ENCODE results near the gene GJA4. TPM values are rescaled to one million over a fixed set of nuclear protein-coding genes. Genes with fewer than 3 reads are reported as not detected.

GJA4 gene
- total and polyA plus RNA-seq, 2 donors (not counting 1 experiment from before 2014, with no cell fraction given): not detected

- no peak for ATAC-seq (ENCODE audit: low read depth)
- intact Hi-C loops (cut with micrococcal nuclease): no loop called here
- Histone ChIP-seq H3K4me3 (ENCODE audit: control extremely low read depth in 1 of 5, extremely low read depth in 1 of 5, insufficient read depth in 1 of 5, low read depth in 2 of 5, low read length in 4 of 5) (no peak overlapping the region), H3K27ac (ENCODE audit: low read length in 2 of 2) (no peak overlapping the region), H3K36me3 (replicated peaks in 1 of 2; ENCODE audit: control extremely low read depth in 1 of 2, control insufficient read depth in 1 of 2, extremely low read depth in 1 of 2, insufficient read depth in 2 of 2, low read length in 1 of 2) (no peaks in the 10 kb centered on the region), H2AFZ (ENCODE audit: insufficient read depth, low read depth, low read length, poor library complexity, severe bottlenecking) (no peak overlapping the region), H3K4me1 (ENCODE audit: control insufficient read depth in 2 of 2, insufficient read depth in 2 of 2, low read length in 2 of 2) (no peaks in the 10 kb centered on the region), H3K9me3 (ENCODE audit: control extremely low read depth in 1 of 3, control insufficient read depth in 2 of 3, insufficient read depth in 1 of 3, low read length in 2 of 3) (peaks cover 0 to 3% (median 0%) of the 10 kb centered on the region in 3 donors), H4K20me1 (ENCODE audit: control insufficient read depth, insufficient read depth, low read length, poor library complexity, severe bottlenecking) (no peaks in the 10 kb centered on the region), H3K27me3 (replicated peaks in 1 of 4; ENCODE audit: control extremely low read depth in 1 of 4, control insufficient read depth in 3 of 4, insufficient read depth in 4 of 4, low read length in 3 of 4) (peaks cover 0 to 6% (median 0%) of the 10 kb centered on the region in 4 experiments), H3K4me2 (replicated peaks; ENCODE audit: low read depth, low read length, poor library complexity, severe bottlenecking) (no peak overlapping the region), H3K79me2 (ENCODE audit: control insufficient read depth, insufficient read depth, low read length) (no peaks in the 10 kb centered on the region), H3K9ac (ENCODE audit: low read length) (no peak overlapping the region)
- no peak for TF ChIP-seq EZH2 (IDR thresholded peaks at IDR 0.05; ENCODE audit: borderline replicate concordance, insufficient read depth, low read depth, low read length, poor library complexity, severe bottlenecking)
- no peak for TF ChIP-seq CTCF (IDR thresholded peaks at IDR 0.05)
- no peak overlapping the region for H3K4me3 Mint-ChIP-seq
- H3K27ac Mint-ChIP-seq: no peak overlapping the region
- H3K27me3 Mint-ChIP-seq: no peaks in the 10 kb centered on the region
- H3K9me3 Mint-ChIP-seq (ENCODE audit: insufficient read depth): no peaks in the 10 kb centered on the region
- WGBS (ENCODE audit: insufficient coverage): 100% methylated on average over 2 of the region's 3 CpGs
- no peak for DNase-seq
- POLR2A ChIA-PET: no interaction called here
- H3K4me1 Mint-ChIP-seq: no peaks in the 10 kb centered on the region
- CTCF ChIA-PET: interaction anchor here (1.1 kb wide), 1 partner anchor 13 kb away, joined by 3 read pairs; no protein-coding TSS in a partner anchor
These were observed 11.0 kb downstream of the GJA4 start for GRCh38 chr1:34803770-34804169.

GRCh38 chr1:34806396-34806795, 13.6 kb downstream of the GJA4 start:
- Histone ChIP-seq H2AFZ (ENCODE audit: insufficient read depth, low read depth, low read length, poor library complexity, severe bottlenecking) (no peak overlapping the region), H3K4me2 (replicated peaks; ENCODE audit: low read depth, low read length, poor library complexity, severe bottlenecking) (no peak overlapping the region), H3K4me3 (ENCODE audit: control extremely low read depth in 1 of 5, extremely low read depth in 1 of 5, insufficient read depth in 1 of 5, low read depth in 2 of 5, low read length in 4 of 5) (no peak overlapping the region), H3K79me2 (ENCODE audit: control insufficient read depth, insufficient read depth, low read length) (no peaks in the 10 kb centered on the region), H3K9ac (ENCODE audit: low read length) (no peak overlapping the region), H3K4me1 (ENCODE audit: control insufficient read depth in 2 of 2, insufficient read depth in 2 of 2, low read length in 2 of 2) (no peaks in the 10 kb centered on the region), H3K27ac (ENCODE audit: low read length in 2 of 2) (no peak overlapping the region), H3K27me3 (replicated peaks in 1 of 4; ENCODE audit: control extremely low read depth in 1 of 4, control insufficient read depth in 3 of 4, insufficient read depth in 4 of 4, low read length in 3 of 4) (peaks cover 0 to 6% (median 0%) of the 10 kb centered on the region in 4 experiments), H4K20me1 (ENCODE audit: control insufficient read depth, insufficient read depth, low read length, poor library complexity, severe bottlenecking) (no peaks in the 10 kb centered on the region), H3K9me3 (ENCODE audit: control extremely low read depth in 1 of 3, control insufficient read depth in 2 of 3, insufficient read depth in 1 of 3, low read length in 2 of 3) (peaks cover 0 to 5% (median 3%) of the 10 kb centered on the region in 3 donors), H3K36me3 (replicated peaks in 1 of 2; ENCODE audit: control extremely low read depth in 1 of 2, control insufficient read depth in 1 of 2, extremely low read depth in 1 of 2, insufficient read depth in 2 of 2, low read length in 1 of 2) (no peaks in the 10 kb centered on the region)
- TF ChIP-seq EZH2 (IDR thresholded peaks at IDR 0.05; ENCODE audit: borderline replicate concordance, insufficient read depth, low read depth, low read length, poor library complexity, severe bottlenecking) (no peak), CTCF (IDR thresholded peaks at IDR 0.05) (no peak)
- H3K4me1 Mint-ChIP-seq: no peaks in the 10 kb centered on the region
- intact Hi-C loops (cut with micrococcal nuclease): no loop called here
- H3K4me3 Mint-ChIP-seq: no peak overlapping the region
- POLR2A ChIA-PET: no interaction called here
- no peaks in the 10 kb centered on the region for H3K27me3 Mint-ChIP-seq
- CTCF ChIA-PET: no interaction called here
- no peak for DNase-seq
- 100% methylated on average over 2 of the region's 3 CpGs for WGBS (ENCODE audit: insufficient coverage)
- no peak for ATAC-seq (ENCODE audit: low read depth)
- H3K9me3 Mint-ChIP-seq (ENCODE audit: insufficient read depth): peaks cover 5% of the 10 kb centered on the region
- no peak overlapping the region for H3K27ac Mint-ChIP-seq

All from B cell (primary cell).